OCI-M2 (cell line): ENCODE measurements around the gene HLA-DOB.
"Not testable (repeated sequence)": the region's sequence is repeated elsewhere in the genome, so short reads cannot be mapped to it uniquely, and the experiment has no call there.

Experiments used
- DNase-seq: peaks from one replicate; lab custom pipeline; 2025; ENCODE audit not compliant: unreplicated experiment; lab: John Stamatoyannopoulos, UW

The HLA-DOB gene

DNA sequence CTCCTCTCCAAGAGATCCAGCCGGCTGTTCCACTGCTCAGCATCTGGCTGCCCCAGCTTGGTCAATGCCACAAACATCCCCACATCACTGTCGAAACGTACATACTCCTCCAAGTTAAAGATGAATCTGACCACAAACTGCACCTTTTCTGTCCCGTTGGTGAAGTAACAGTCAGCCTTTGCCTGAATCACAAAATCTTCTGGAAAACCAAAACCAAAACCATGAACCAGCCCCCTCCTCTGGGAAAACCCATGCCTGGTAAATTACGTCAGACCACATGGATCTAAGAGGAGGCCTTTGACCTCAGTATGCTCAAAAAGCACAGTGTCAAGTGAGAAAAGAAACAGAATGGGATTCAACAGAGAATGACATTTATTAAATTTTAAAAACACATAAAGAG lies 1.7 kb downstream of the HLA-DOB start:
- DNase-seq, result no peak

DNA sequence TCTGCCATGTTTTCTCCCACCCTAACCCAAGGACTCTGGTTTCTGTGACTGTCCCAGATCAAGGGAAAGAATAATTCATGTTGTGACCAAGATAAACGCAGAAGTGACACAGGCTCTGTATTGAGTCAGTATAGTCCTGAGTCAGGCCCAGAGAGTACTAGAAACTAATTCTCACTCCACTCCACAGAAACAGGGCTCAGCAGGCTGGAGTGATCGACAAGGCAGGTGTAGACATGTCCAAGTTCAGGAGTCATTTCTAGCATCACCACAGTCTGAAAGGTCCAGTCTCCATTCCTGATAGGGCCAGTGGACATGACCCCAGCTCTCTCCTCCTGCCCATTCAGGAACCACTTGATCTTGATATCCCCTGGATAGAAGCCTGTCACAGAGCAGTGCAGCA lies 2.7 kb downstream of the HLA-DOB start:
- no peak for DNase-seq

DNA sequence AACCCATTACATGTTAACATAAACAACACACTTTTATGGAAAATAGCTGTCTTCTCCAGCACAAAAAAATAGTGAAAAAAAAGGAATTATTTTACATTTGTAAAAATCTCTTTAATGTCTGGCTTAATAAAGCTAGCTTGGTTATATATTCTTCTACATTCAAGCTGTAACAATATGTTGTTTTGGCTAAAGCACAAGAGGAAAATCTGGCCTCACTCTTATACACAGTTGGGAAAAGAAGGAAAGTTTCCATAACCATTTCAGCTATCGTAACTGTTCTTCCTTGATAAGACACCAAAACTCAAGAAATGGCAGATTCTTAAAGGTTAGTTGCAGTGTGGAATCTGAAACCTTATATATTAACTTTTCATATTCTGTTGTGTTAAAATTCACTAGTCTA lies 7.6 kb downstream of the HLA-DOB start:
- DNase-seq, result no peak

DNA sequence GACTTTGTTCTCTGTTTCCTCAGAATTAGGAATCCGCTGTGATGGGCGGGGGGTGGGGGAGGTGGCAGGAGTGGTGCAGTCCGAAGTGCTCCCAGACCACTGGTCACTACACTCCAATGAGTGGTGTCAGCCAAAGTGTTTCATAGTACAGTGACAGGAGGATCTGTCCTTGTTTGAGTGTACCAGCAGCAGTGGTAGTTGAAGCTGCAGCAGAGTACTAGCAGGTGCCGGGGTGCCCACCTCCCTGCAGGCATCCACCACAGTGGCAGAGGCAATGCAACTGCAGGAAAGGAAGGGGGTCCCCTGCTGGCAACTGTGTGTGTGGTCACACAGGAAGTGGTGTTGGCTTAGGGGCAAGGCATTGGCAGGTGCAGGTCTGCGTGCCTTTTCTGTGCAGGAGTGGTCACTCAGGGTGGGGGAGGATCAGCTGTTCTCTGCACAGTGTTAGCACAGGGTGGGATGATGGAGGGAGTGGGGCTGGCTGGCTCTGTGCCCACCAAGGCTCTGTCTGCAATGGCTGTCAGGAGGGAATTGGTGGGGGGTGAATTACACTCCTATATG lies 9.7 kb downstream of the HLA-DOB start:
- DNase-seq, result no peak

DNA sequence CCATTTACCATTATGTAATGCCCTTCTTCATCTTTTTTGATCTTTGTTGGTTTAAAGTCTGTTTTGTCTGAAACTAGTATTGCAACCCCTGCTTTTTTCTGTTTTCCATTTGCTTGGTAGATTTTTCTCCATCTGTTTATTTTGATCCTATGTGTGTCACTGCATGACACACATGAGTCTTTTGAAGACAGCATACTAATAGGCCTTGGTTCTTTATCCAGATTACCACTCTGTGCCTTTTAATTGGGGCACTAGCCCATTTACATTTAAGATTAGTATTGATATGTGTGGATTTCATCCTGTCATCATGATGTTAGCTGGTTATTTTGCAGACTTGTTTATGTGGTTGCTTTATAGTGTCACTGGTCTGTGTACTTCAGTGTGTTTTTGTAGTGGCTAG lies 11.4 kb downstream of the HLA-DOB start:
- DNase-seq, result not testable (repeated sequence)

DNA sequence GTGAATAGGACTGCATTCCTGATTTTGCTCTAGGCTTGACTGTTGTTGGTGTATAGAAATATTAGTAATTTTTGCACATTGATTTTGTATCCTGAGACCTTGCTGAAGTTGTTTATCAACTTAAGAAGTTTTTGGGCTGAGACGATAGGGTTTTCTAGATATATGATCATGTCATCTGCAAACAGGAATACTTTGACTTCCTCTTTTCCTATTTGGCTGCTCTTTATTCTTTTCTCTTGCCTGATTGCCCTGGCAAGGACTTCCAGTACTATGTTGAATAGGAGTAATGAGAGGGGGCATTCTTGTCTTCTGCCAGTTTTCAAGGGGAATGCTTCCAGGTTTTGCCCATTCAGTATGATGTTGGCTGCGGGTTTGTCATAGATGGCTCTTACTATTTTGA lies 13.4 kb downstream of the HLA-DOB start:
- DNase-seq, result no peak

DNA sequence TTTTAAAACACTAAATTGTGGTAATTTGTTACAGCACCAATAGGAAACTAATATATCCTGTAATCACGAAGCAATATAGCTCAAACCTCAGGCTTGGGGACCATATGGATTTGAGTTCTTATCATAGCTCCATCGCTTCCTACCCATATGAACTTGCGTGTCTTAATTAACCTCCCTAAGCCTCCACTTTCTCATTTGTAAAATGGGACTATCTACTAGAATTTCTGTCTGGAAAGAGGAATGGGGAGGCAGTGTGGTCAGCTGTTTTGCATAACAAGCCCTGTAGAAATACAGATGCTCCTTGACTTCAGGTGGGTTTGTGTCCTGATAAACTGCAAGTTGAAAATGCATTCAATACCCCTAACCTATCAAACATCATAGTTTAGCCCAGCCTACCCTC lies 17.1 kb downstream of the HLA-DOB start:
- DNase-seq, result no peak

DNA sequence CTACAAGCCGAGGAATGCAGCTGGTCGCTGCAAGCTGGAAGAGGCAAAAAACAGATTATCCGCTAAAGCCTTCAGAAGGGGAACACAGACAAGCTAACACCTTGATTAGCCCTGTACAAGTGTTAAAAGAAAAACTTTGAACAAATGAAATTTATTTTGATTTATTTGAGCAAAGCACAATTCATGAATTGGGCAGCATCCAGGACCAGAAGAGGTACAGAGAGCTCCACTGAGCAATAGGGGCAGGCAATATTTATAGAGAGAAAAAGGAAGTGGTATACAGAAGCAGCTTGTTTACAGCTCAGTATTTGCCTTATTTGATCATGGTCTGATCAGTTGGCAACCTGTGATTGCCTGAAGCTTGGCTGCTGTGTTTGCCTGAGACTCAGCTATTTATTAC lies 17.6 kb downstream of the HLA-DOB start:
- no peak for DNase-seq

DNA sequence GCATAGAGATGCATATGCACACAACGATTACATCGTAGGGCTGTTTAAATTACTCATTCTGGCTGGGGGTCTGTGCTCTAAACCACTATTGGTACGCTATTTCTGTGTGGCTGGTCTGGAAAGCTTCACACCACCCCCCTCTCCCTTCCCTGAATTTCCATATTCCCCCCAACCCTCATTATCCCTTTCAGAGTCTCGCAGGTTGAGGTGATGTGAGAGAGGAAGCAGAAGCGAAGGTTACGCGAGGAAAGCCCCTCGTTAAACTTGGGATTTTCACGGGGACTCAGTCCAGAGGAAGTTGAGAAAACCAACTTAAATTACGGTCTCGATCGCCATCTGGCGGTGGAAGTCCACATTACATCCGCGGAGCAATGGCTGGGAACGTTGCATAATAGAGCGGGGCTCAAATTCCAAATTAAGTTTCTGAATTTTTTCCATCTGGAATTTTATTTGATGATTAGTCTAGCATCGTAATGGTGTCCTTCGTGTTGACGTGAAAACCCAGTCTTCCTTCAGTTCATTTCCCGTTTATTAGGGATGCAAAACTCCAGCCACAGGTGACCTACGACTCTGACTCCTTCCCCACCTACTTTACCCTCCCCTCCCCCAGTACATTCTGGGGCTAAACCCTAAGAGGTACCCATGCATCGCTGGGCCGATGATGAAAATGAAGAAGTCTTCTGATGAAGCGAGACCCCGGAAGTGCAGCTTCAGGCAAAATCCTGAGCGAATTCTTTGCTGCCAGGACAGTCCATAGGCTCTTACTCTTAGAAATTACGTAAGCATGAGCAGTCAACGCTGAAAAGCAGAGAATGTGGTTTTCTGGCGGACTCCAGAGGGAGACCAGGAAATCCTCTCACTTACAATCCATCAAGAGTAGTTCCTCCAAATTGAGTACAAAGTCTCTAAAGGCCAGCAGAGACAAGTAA lies 19.7 kb downstream of the HLA-DOB start:
- peak; percentile 21 for DNase-seq

DNA sequence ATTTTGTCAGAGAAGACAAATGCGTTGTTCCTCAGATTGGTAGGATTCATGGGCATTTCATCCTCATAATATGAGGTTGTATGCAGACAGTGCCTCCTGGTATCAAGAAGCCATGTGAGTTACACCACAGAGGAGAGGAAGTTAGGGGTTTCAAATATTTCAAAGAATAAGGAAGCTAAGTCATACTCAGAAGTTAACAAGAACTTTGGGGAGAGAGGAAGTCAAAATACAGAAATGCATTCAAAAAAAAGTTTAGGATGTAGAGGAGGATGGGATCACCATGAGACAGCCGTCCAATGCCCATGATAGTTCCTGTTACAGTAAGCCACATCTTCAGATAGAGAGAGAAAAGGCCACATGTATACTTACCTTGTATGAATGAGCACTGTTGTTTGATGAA lies 22.3 kb downstream of the HLA-DOB start:
- no peak for DNase-seq

DNA sequence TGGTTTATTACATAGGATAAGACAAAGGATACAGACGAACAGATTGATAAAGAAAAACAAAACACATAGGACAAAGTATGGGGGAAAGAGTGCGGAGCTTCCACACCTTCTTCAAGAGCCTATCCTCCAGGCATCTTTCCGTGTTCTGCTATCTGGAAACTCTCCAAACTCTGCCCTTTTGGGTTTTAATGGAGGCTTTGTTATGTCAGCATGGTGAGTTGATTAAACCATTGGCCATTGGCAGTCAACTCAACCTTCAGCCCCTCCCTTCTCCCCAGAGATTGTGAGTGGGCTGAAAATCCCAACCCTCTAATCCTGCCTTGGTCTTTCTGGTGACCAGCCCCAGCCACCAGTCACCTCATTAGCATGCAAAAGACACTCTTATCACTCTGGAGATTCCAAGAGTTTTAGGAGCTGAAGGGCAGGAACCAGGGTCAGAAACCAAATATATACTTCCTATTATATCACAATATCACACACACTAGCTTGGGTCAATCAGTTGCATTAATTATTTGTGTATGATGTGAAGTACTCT lies 23.8 kb downstream of the HLA-DOB start:
- DNase-seq, result no peak

DNA sequence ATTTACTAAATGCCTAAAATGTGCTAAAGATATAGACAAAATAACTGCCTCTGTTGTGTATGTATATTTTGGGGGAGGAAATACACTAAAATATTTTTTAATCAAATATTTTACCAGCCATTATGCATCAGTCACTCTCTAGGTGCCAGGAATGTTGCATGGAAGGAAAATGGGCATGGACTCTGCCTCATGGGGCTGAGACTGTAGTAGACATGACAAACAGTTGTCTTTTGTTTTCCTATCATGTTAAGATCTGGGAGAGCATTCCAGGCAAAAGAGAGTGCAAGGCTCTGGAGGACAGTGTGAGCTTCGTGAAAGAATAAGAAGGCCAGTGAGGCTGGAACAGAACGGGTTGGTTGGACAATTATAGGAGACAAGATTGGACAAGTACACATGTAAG lies 26.5 kb downstream of the HLA-DOB start:
- DNase-seq, result no peak

DNA sequence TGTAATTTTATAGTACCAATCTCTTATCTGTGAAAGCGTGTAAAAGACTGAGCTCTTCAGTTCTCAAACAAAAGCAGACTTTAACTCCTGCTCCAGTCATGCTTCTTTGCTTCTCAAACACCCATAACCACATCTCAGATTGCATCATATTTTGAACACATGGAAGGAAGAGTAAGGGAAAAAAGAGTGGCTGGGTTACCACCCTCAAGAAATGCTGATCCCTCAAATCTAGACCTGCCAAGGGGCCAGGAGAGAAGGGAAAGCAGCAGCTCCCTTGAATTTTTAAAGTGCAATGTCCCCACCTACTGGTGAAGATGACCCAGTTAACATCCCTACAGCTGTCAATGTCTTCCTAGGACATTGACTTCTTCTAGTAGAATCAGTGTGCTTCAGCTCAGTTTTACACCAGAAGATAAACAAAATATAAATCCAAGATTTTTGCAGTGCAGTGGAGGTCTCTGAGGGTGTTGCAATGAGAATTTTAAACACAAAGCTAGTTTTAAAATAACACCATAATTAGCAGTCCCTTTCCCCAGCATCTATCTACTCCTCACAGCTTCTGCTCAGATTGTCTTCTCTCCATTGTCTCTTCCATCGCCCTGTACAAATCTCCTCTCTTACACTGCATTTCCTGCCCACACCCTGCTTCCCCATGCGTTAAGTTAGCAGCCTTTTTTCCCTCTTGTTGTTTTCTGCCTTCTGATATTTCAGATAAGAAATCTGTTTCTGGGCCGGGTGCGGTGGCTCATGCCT lies 30.8 kb downstream of the HLA-DOB start:
- DNase-seq, result no peak

DNA sequence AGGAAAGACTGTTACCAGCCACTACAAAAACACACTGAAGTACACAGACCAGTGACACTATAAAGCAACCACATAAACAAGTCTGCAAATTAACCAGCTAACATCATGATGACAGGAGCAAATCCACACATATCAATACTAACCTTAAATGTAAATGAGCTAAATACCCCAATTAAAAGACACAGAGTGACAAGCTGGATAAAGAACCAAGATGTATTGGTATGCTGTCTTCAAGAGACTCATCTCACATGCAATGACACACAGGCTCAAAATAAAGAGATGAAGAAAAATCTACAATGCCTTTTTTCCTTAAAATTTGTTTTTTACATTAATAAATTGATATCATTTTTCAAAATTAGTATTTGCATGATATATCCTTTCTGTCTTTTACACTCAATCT lies 33.9 kb downstream of the HLA-DOB start:
- not testable (repeated sequence) for DNase-seq

DNA sequence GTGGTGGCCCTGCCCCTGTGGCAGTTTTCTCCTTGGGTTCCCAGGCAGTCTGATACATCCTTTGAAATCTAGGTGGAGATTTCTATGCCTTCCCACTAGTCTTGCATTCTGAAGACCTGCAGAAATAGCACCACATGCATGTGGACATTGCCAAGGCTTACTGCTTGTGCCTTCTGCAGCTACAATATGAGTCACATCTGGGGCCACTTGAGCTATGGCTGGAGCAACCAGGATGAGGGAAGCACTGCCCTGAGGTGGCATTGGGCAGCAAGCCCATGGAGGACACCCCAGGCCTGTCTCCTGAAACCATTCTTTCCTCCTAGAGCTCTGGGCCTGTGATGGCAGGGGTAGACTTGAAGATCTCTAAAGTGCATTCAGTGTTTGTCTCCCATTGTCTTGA lies 37.8 kb downstream of the HLA-DOB start:
- DNase-seq, result no peak

DNA sequence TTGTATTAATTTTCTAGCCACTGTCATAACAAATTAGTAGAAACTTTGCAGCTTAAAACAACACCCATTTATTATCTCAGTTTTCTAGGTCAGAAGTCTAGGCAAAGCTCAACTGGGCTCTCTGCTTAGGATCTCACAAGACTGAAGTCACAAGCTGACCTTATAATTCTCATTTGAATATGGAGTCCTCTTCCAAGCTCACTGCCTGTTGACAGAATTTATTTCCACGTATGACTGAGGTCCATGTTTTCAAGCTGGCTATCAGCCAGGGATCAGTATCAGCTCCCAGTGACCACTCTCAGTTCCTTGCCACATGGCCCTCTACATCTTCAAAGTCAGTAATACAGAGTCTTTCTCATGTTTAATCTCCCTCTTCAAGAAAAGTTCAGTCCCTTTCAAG lies 41.7 kb downstream of the HLA-DOB start:
- DNase-seq, result no peak

DNA sequence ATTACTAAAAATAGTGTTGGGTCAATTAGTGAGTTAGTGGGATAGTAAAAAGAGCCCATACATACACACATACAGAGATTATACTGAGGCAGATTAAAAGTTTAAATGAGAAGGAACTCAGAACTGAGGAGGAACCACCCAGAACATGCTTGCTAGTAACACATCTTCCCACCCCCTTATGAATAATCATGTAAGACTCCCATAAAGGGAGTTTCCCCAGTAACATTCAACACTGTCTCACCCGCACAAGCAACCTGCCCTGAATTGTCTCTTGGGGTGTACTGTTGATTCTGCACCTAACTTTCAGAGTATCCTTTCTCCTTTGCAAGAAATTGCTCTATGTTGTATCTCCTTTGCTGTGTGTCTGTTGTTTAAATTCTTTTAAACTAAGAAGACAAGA lies 42.4 kb downstream of the HLA-DOB start:
- no peak for DNase-seq

DNA sequence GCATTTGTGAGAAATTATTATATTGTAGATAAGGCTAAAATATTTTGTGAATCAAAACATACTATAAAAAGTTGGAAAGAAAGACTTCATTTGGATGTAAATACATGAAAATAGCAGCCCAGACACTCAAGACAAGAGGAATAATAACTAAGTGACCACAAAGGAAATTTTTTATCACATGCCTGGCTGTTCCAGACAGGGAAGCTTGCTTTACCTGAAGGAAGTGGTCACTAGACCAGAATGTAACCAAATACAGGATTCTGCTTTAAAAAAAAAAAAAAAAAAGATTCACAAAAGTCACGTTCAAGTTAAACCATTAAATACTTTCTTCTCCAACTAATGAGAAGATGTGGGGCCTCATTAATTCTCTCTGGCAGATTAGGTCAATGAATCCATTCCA lies 44.1 kb downstream of the HLA-DOB start:
- DNase-seq, result no peak

DNA sequence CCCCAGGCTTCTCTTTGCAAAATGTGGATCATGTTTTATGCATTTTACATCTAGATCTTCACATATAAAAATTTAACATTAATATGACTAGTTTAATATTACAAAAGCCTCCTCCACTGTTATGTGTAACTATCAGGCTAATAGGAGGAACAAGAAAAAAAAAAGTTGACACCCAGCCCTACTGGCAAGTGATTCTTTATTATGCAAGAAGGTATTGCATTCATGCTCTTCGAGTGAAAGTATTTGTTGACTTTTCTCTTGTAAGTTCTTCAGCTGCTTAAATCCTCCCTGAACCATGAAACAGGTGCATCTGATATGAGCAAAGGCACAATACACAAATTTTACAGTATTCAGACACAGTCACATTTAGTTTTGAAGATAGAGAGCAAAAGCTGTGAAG lies 52.8 kb downstream of the HLA-DOB start:
- DNase-seq, result no peak

DNA sequence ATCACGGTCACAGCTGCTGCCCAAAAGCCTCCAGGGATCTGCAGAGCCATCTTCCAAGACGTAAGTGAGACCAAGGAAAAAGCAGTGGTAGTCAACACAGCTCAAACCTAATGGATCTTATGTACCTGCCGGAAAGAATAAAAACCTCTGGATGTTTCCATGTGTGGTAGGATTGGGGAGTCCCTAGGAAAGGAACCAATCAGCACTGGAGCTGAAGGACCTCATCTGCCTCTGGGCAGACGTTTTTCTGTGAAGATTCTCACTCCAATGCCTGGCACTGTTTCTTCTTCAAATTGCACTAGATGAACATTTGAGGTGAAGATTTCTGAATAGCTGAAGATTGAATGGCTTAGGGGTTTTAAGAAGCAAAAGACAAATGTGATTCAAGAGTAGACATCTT lies 53.4 kb downstream of the HLA-DOB start, which contains the start of gene HLA-DQB2:
Gene HLA-DQB2, minus strand, starts transcription at position 112 of the 400 bp plus-strand sequence. Its CDS starts 62 bp downstream, at position 50.
- DNase-seq, result no peak
